ENCODE data around the gene WIZ.

GRCh38 chr19:15445227-15445605, 4.5 kb downstream of the WIZ start:
- TF ChIP-seq POLR2A (IDR thresholded peaks at IDR 0.05) (no peak), CTCF (IDR thresholded peaks at IDR 0.05) (no peak)
